ENCODE data around the gene TAL1. TPM values are rescaled to one million over a fixed set of nuclear protein-coding genes. Genes with fewer than 3 reads are reported as not detected.

TAL1 gene
- polyA plus RNA-seq, 1 of the 3 experiments (the other 2 are of a cell fraction) = not detected

DNA sequence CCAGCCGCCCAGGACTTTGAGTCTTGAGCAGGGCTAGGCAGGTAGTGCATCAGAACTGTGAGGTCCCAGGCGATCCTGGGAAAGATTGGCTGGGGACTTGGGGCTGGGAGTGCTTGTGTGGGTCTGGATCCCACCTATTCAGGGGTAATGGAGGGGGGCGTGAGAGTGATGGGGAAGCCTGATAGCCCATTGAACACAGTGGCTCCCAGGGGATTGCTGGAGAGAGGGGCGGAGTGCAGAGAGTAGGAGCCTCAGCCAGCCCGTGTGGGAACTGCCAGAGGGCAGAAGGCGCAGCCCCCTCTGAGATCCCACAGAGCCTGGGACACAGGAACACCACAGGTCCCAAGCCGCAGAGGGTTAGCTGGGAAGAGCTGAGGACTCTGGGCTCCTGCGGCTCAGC, 22.9 kb downstream of the TAL1 start:
- no peaks in the 10 kb centered on the region for H3K4me1 ChIP-seq (ENCODE audit: control insufficient read depth in 1 of 2, insufficient read depth in 2 of 2, low read depth in 1 of 2, low read length in 1 of 2)
- TF ChIP-seq RAD21 (IDR thresholded peaks at IDR 0.05; ENCODE audit: low read length) (no peak), POLR2AphosphoS5 (IDR thresholded peaks at IDR 0.05; ENCODE audit: low read depth, low read length) (no peak), TCF12 (IDR thresholded peaks at IDR 0.05) (no peak), ZBTB33 (IDR thresholded peaks at IDR 0.05; ENCODE audit: borderline replicate concordance, low read depth) (no peak), TAF1 (IDR thresholded peaks at IDR 0.05; ENCODE audit: borderline replicate concordance, low read depth, low read length) (no peak), GABPA (IDR thresholded peaks at IDR 0.05; ENCODE audit: low read depth) (no peak), MXI1 (IDR thresholded peaks at IDR 0.05; ENCODE audit: low read depth, low read length) (no peak), REST (IDR thresholded peaks at IDR 0.05; ENCODE audit: low read depth, low read length) (no peak), SIN3A (IDR thresholded peaks at IDR 0.05; ENCODE audit: borderline replicate concordance, low read depth, low read length) (no peak), RFX5 (IDR thresholded peaks at IDR 0.05; ENCODE audit: low read length) (no peak), USF2 (IDR thresholded peaks at IDR 0.05; ENCODE audit: borderline replicate concordance, low read depth, low read length) (no peak), IRF3 (IDR thresholded peaks at IDR 0.05; ENCODE audit: low read depth, low read length) (no peak), USF1 (IDR thresholded peaks at IDR 0.05; ENCODE audit: borderline replicate concordance, low read depth) (no peak), NRF1 (IDR thresholded peaks at IDR 0.05; ENCODE audit: low read depth, low read length) (no peak), RCOR1 (IDR thresholded peaks at IDR 0.05; ENCODE audit: low read length) (no peak)
- TF ChIP-seq, protein P1, sequence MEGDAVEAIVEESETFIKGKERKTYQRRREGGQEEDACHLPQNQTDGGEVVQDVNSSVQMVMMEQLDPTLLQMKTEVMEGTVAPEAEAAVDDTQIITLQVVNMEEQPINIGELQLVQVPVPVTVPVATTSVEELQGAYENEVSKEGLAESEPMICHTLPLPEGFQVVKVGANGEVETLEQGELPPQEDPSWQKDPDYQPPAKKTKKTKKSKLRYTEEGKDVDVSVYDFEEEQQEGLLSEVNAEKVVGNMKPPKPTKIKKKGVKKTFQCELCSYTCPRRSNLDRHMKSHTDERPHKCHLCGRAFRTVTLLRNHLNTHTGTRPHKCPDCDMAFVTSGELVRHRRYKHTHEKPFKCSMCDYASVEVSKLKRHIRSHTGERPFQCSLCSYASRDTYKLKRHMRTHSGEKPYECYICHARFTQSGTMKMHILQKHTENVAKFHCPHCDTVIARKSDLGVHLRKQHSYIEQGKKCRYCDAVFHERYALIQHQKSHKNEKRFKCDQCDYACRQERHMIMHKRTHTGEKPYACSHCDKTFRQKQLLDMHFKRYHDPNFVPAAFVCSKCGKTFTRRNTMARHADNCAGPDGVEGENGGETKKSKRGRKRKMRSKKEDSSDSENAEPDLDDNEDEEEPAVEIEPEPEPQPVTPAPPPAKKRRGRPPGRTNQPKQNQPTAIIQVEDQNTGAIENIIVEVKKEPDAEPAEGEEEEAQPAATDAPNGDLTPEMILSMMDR (IDR thresholded peaks at IDR 0.05) = no peak
- WGBS (ENCODE audit: low lambda C conversion rate) = 47% methylated on average over 6 of the region's 8 CpGs
- H3K9ac ChIP-seq = no peak overlapping the region
- no peak overlapping the region for H3K4me2 ChIP-seq
- H3K4me3 ChIP-seq (ENCODE audit: low read depth in 2 of 2, low read length in 1 of 2) = no peak overlapping the region
- no peaks in the 10 kb centered on the region for H3K9me3 ChIP-seq
- no peaks in the 10 kb centered on the region for H3K9me2 ChIP-seq
- H2AFZ ChIP-seq (ENCODE audit: low read depth) = no peak overlapping the region
- CTCF ChIA-PET = interaction anchor here (1.1 to 1.3 kb wide), 3 partner anchors 30 to 180 kb away, joined by 3 read pairs; no protein-coding TSS in a partner anchor
- H3K27ac ChIP-seq (ENCODE audit: low read depth in 2 of 2, low read length in 1 of 2) = no peak overlapping the region
- POLR2A ChIA-PET = no interaction called here
- H3F3A ChIP-seq (replicated peaks; ENCODE audit: insufficient read depth) = no peaks in the 10 kb centered on the region
- H3K27me3 ChIP-seq (ENCODE audit: insufficient read depth) = peaks cover 8% of the 10 kb centered on the region; the same call in 1 of the 2 replicates
- no peak for DNase-seq
- H4K20me1 ChIP-seq (ENCODE audit: insufficient read depth) = no peaks in the 10 kb centered on the region
- no peaks in the 10 kb centered on the region for H3K79me2 ChIP-seq (ENCODE audit: insufficient read depth)
- no peaks in the 10 kb centered on the region for H3K36me3 ChIP-seq (replicated peaks in 1 of 2; ENCODE audit: control insufficient read depth in 1 of 2, insufficient read depth in 2 of 2, low read length in 1 of 2)

Measured in SK-N-SH (cell line).